Gastroesophageal sphincter (tissue), 4 donors: ENCODE results near the gene SPINT1. TPM values are rescaled to one million over a fixed set of nuclear protein-coding genes. Genes with fewer than 3 reads are reported as not detected.

ENCODE experiments used
- ATAC-seq: fragments of 150-250 bp; one replicate; pipeline ENCODE4 v1.9.1; 2016; ENCODE audit warnings: mild to moderate bottlenecking, moderate library complexity
- H3K27ac ChIP-seq, 4 donors: fragments of 200-600 bp; sonication (generic) in 3 of 4; 1 replicate in 3 of 4; 2 replicates in 1 of 4; pipeline ENCODE4 v1.5.1; 2016 to 2019
- H3K27me3 ChIP-seq: fragments of 200-600 bp; sonication (generic); one replicate; pipeline ENCODE4 v1.5.1; 2019
- H3K36me3 ChIP-seq, 2 donors: fragments of 200-600 bp; sonication (generic); one replicate each; pipeline ENCODE4 v1.5.1; 2019; ENCODE audit warnings: control low read depth in 1 of 2
- H3K4me1 ChIP-seq, 3 donors: fragments of 200-600 bp; sonication (generic); 1 replicate in 2 of 3; 2 replicates in 1 of 3; pipeline ENCODE4 v1.5.1; 2016 to 2019; ENCODE audit warnings: control low read depth in 2 of 3
- H3K4me3 ChIP-seq, 2 donors: fragments of 200-600 bp; sonication (generic); one replicate each; pipeline ENCODE4 v1.5.1; 2019; ENCODE audit warnings: mild to moderate bottlenecking in 1 of 2, moderate library complexity in 1 of 2
- H3K9me3 ChIP-seq, 3 donors: fragments of 200-600 bp; sonication (generic); one replicate each; pipeline ENCODE4 v1.5.1; 2017 to 2019; ENCODE audit warnings: control low read depth in 2 of 3
- CTCF ChIP-seq, 4 experiments: fragments of 200-600 bp in 2 of 4; fragments of 450-650 bp in 2 of 4; sonication (generic) in 1 of 4; IDR thresholded peaks; one replicate each; pipeline ENCODE4 v1.5.1; 2017 to 2019; ENCODE audit warnings: antibody characterized with exemption in 4 of 4, mild to moderate bottlenecking in 2 of 4, moderate library complexity in 2 of 4
- EP300 ChIP-seq: sonication (generic); formaldehyde crosslinking; IDR thresholded peaks from one replicate; pipeline ENCODE4 v1.6.1; 2017; ENCODE audit warnings: antibody characterized with exemption, mild to moderate bottlenecking
- POLR2A ChIP-seq, 2 donors: fragments of 450-650 bp; IDR thresholded peaks; one replicate each; pipeline ENCODE4 v1.6.1; 2017; ENCODE audit warnings: antibody characterized with exemption in 2 of 2, mild to moderate bottlenecking in 2 of 2, moderate library complexity in 1 of 2
- POLR2AphosphoS5 ChIP-seq: sonication (generic); formaldehyde crosslinking; IDR thresholded peaks from one replicate; pipeline ENCODE4 v1.6.1; 2017; ENCODE audit warnings: antibody characterized with exemption
- WGBS, 2 donors: methylation state at CpG; one replicate each; pipeline ENCODE4 v1.1.5; 2018; ENCODE audit warnings: low coverage in 1 of 2; 5-methylcytosine and 5-hydroxymethylcytosine counted together
- total RNA-seq, 4 donors: library from RNA; depleted of rRNA; stranded (reverse); fragments of >200 nt; gene quantifications; one replicate each; pipeline ENCODE4 v1.1.0, GENCODE V29; 2016

The SPINT1 gene
- total RNA-seq, 4 donors from 2014 or later = 2.0 to 29.8 (median 2.8) TPM

- no peaks in the 10 kb centered on the region for H3K9me3 ChIP-seq
- no peaks in the 10 kb centered on the region for H3K27me3 ChIP-seq
- H3K4me1 ChIP-seq = peaks cover 0 to 9% (median 5%) of the 10 kb centered on the region in 3 donors
- H3K27ac ChIP-seq = no peak overlapping the region
- no peak for ATAC-seq
- H3K4me3 ChIP-seq = no peak overlapping the region
- TF ChIP-seq POLR2AphosphoS5 = no peak
- TF ChIP-seq POLR2A (IDR thresholded peaks at IDR 0.05) = no peak
- TF ChIP-seq EP300 = no peak
- no peak for TF ChIP-seq CTCF (IDR thresholded peaks at IDR 0.05)
- no peaks in the 10 kb centered on the region for H3K36me3 ChIP-seq
These were observed 45.3 kb downstream of the SPINT1 start for GRCh38 chr15:40889112-40889511.

- no peaks in the 10 kb centered on the region for H3K27me3 ChIP-seq
- no peak for ATAC-seq
- no peak overlapping the region for H3K27ac ChIP-seq
- 83 to 97% methylated on average over 4 to 5 of the region's 5 CpGs for WGBS, 2 donors
- H3K4me1 ChIP-seq = peaks cover 0 to 24% (median 11%) of the 10 kb centered on the region in 3 donors
- H3K36me3 ChIP-seq = peaks cover 0 to 4% of the 10 kb centered on the region in 2 donors
- TF ChIP-seq POLR2AphosphoS5 (no peak), CTCF (IDR thresholded peaks at IDR 0.05) (no peak), POLR2A (IDR thresholded peaks at IDR 0.05) (no peak), EP300 (no peak)
- no peak overlapping the region for H3K4me3 ChIP-seq
- H3K9me3 ChIP-seq = no peaks in the 10 kb centered on the region
These were observed 47.3 kb downstream of the SPINT1 start for GRCh38 chr15:40891138-40891537.

- no peaks in the 10 kb centered on the region for H3K27me3 ChIP-seq
These were observed 48.1 kb downstream of the SPINT1 start for GRCh38 chr15:40891810-40892446.

GRCh38 chr15:40892447-40893012 lies 48.7 kb downstream of the SPINT1 start:
- no peaks in the 10 kb centered on the region for H3K9me3 ChIP-seq
- H3K27me3 ChIP-seq = no peaks in the 10 kb centered on the region
- no peak overlapping the region for H3K27ac ChIP-seq
- no peak overlapping the region for H3K4me3 ChIP-seq
- peaks cover 0 to 16% of the 10 kb centered on the region in 2 donors for H3K36me3 ChIP-seq
- 100% methylated on average over 1 to 2 of the region's 2 CpGs for WGBS, 2 donors
- peaks cover 0 to 34% (median 11%) of the 10 kb centered on the region in 3 donors for H3K4me1 ChIP-seq
- ATAC-seq = no peak
- TF ChIP-seq POLR2A (IDR thresholded peaks at IDR 0.05) (no peak), EP300 (no peak), CTCF (IDR thresholded peaks at IDR 0.05) (no peak), POLR2AphosphoS5 (no peak)

More at GRCh38 chr15:40891810-40892446, 48.1 kb downstream of the SPINT1 start:
- WGBS, 2 donors = 11 to 15% methylated on average over 3 to 4 of the region's 4 CpGs
- H3K36me3 ChIP-seq = peaks cover 0 to 12% of the 10 kb centered on the region in 2 donors
- ATAC-seq = no peak
- peaks cover 0 to 32% (median 11%) of the 10 kb centered on the region in 3 donors for H3K4me1 ChIP-seq
- TF ChIP-seq POLR2AphosphoS5 (no peak), CTCF (IDR thresholded peaks at IDR 0.05) (peak in 3 of 4 experiments; percentile 21 to 62 (median 55))
- no peaks in the 10 kb centered on the region for H3K9me3 ChIP-seq
- H3K27ac ChIP-seq = no peak overlapping the region
- H3K4me3 ChIP-seq = no peak overlapping the region
